ENCODE measurements around the gene OPRD1.

The OPRD1 gene

GRCh38 chr1:28915031-28915895 lies 103.3 kb downstream of the OPRD1 start:
- peak; percentile 90 for DNase-seq

DNA sequence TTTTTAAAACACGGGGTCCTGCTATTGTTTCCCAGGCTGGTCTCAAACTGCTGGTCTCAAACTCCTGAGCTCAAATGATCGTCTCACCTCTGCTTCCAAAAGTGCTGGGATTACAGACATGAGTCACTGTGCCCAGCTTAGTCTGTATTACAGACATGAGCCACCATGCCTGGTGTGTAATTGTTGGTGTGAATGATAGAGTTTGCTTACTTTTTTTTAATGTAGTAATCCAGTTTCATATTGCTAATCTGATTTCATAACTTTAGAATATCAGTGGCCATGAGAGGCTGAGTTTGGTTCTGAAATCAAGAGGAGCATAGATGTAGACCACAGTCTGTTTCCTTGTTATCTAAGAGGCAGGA lies 105.8 kb downstream of the OPRD1 start:
- no peak for DNase-seq
